SK-N-SH treated with all-trans-retinoic acid at 6 μM for 48 hours (cell line): ENCODE results near the gene ECE1.

ENCODE experiments used
- BACH2 ChIP-seq: fragments of 250-450 bp; sonication (Bioruptor Pico); IDR thresholded peaks from 2 replicates; pipeline ENCODE4 v1.9.0; 2021; ENCODE audit warnings: mild to moderate bottlenecking, borderline replicate concordance
- ISL1 ChIP-seq: fragments of 250-450 bp; sonication (Bioruptor Pico); IDR thresholded peaks from 2 replicates; pipeline ENCODE4 v2.1.2; 2022; ENCODE audit warnings: mild to moderate bottlenecking, moderate library complexity
- OSR1 ChIP-seq: fragments of 250-450 bp; sonication (Bioruptor Pico); IDR thresholded peaks from 2 replicates; pipeline ENCODE4 v1.8.0; 2022; ENCODE audit warnings: moderate library complexity, mild to moderate bottlenecking, inconsistent platforms
- PPARA ChIP-seq: fragments of 250-450 bp; sonication (Bioruptor Pico); IDR thresholded peaks from 2 replicates; pipeline ENCODE4 v1.5.0; 2020; ENCODE audit warnings: mild to moderate bottlenecking, borderline replicate concordance
- TOX ChIP-seq: fragments of 250-450 bp; sonication (Bioruptor Pico); IDR thresholded peaks from 2 replicates; pipeline ENCODE4 v1.8.0; 2021; ENCODE audit warnings: mild to moderate bottlenecking, moderate library complexity, borderline replicate concordance
- ZC3H10 ChIP-seq: fragments of 250-450 bp; sonication (Bioruptor Pico); IDR thresholded peaks from 2 replicates; pipeline ENCODE4 v1.5.1; 2021; ENCODE audit warnings: mild to moderate bottlenecking, moderate library complexity
- ZFP3 ChIP-seq: fragments of 250-450 bp; sonication (Bioruptor Pico); IDR thresholded peaks from 2 replicates; pipeline ENCODE4 v1.5.0; 2020; ENCODE audit warnings: mild to moderate bottlenecking, moderate library complexity
- ZFP30 ChIP-seq: fragments of 450-650 bp; formaldehyde crosslinking; IDR thresholded peaks from 2 replicates; pipeline ENCODE4 v1.5.0; 2022; ENCODE audit warnings: mild to moderate bottlenecking, moderate library complexity
- ZNF70 ChIP-seq: fragments of 450-650 bp; formaldehyde crosslinking; IDR thresholded peaks from 2 replicates; pipeline ENCODE4 v1.5.0; 2020; ENCODE audit warnings: mild to moderate bottlenecking, moderate library complexity
- ZNF8 ChIP-seq: fragments of 450-650 bp; formaldehyde crosslinking; IDR thresholded peaks from 2 replicates; pipeline ENCODE4 v1.5.0; 2020; ENCODE audit warnings: mild to moderate bottlenecking, moderate library complexity
- TF ChIP-seq, protein P1 (sequence below): fragments of 250-450 bp; sonication (Bioruptor Pico); IDR thresholded peaks from 2 replicates; pipeline ENCODE4 v1.8.0; 2020; ENCODE audit warnings: mild to moderate bottlenecking, moderate library complexity, borderline replicate concordance
- TF ChIP-seq, protein P2 (sequence below): fragments of 250-450 bp; sonication (Bioruptor Pico); IDR thresholded peaks from 2 replicates; pipeline ENCODE4 v1.5.1; 2020; ENCODE audit warnings: low read depth, mild to moderate bottlenecking, moderate library complexity
- TF ChIP-seq, protein P3 (sequence below): fragments of 250-450 bp; sonication (Bioruptor Pico); IDR thresholded peaks from 2 replicates; pipeline ENCODE4 v1.5.1; 2021; ENCODE audit warnings: mild to moderate bottlenecking, moderate library complexity

- TF ChIP-seq, protein P1, sequence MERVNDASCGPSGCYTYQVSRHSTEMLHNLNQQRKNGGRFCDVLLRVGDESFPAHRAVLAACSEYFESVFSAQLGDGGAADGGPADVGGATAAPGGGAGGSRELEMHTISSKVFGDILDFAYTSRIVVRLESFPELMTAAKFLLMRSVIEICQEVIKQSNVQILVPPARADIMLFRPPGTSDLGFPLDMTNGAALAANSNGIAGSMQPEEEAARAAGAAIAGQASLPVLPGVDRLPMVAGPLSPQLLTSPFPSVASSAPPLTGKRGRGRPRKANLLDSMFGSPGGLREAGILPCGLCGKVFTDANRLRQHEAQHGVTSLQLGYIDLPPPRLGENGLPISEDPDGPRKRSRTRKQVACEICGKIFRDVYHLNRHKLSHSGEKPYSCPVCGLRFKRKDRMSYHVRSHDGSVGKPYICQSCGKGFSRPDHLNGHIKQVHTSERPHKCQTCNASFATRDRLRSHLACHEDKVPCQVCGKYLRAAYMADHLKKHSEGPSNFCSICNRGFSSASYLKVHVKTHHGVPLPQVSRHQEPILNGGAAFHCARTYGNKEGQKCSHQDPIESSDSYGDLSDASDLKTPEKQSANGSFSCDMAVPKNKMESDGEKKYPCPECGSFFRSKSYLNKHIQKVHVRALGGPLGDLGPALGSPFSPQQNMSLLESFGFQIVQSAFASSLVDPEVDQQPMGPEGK: no peak
- TF ChIP-seq ZNF8 (CRISPR knock-in tag) (no peak), ISL1 (CRISPR knock-in tag) (no peak), ZC3H10 (CRISPR knock-in tag) (no peak), ZNF70 (CRISPR knock-in tag) (no peak), ZFP30 (CRISPR knock-in tag) (no peak), ZFP3 (CRISPR knock-in tag) (no peak), BACH2 (CRISPR knock-in tag) (no peak), PPARA (CRISPR knock-in tag) (no peak), TOX (CRISPR knock-in tag) (no peak), OSR1 (CRISPR knock-in tag) (no peak)
- TF ChIP-seq, protein P2, sequence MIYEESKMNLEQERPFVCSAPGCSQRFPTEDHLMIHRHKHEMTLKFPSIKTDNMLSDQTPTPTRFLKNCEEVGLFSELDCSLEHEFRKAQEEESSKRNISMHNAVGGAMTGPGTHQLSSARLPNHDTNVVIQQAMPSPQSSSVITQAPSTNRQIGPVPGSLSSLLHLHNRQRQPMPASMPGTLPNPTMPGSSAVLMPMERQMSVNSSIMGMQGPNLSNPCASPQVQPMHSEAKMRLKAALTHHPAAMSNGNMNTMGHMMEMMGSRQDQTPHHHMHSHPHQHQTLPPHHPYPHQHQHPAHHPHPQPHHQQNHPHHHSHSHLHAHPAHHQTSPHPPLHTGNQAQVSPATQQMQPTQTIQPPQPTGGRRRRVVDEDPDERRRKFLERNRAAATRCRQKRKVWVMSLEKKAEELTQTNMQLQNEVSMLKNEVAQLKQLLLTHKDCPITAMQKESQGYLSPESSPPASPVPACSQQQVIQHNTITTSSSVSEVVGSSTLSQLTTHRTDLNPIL (CRISPR knock-in tag): no peak
- TF ChIP-seq, protein P3, sequence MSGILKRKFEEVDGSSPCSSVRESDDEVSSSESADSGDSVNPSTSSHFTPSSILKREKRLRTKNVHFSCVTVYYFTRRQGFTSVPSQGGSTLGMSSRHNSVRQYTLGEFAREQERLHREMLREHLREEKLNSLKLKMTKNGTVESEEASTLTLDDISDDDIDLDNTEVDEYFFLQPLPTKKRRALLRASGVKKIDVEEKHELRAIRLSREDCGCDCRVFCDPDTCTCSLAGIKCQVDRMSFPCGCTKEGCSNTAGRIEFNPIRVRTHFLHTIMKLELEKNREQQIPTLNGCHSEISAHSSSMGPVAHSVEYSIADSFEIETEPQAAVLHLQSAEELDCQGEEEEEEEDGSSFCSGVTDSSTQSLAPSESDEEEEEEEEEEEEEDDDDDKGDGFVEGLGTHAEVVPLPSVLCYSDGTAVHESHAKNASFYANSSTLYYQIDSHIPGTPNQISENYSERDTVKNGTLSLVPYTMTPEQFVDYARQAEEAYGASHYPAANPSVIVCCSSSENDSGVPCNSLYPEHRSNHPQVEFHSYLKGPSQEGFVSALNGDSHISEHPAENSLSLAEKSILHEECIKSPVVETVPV (CRISPR knock-in tag): no peak
These were observed 52.7 kb downstream of the ECE1 start for GRCh38 chr1:21237446-21238088.
